Measurements from ENCODE around the gene SELE. TPM values are rescaled to one million over a fixed set of nuclear protein-coding genes. Genes with fewer than 3 reads are reported as not detected.
"Not testable (repeated sequence)": the region's sequence is repeated elsewhere in the genome, so short reads cannot be mapped to it uniquely, and the experiment has no call there.

SELE gene
- total RNA-seq, 4 donors from 2014 or later = 2.2 to 62.8 (median 16.7) TPM

- ATAC-seq (ENCODE audit: low FRiP score) (no peak), DNase-seq (ENCODE audit: low spot score) (no peak)
- no peak for TF ChIP-seq CTCF (IDR thresholded peaks at IDR 0.05)
Measured at GRCh38 chr1:169724168-169724567, 9.7 kb downstream of the SELE start.

GRCh38 chr1:169723763-169724162 is 10.1 kb downstream of the SELE start:
- ATAC-seq (ENCODE audit: low FRiP score) = no peak
- TF ChIP-seq CTCF (IDR thresholded peaks at IDR 0.05) = no peak
- DNase-seq (ENCODE audit: low spot score) = no peak

GRCh38 chr1:169722779-169723178 is 11.1 kb downstream of the SELE start:
- no peak for TF ChIP-seq CTCF (IDR thresholded peaks at IDR 0.05)
- DNase-seq (ENCODE audit: low spot score) (no peak), ATAC-seq (ENCODE audit: low FRiP score) (no peak)

GRCh38 chr1:169715100-169715499 is 18.8 kb downstream of the SELE start:
- not testable (repeated sequence) for DNase-seq (ENCODE audit: low spot score); ATAC-seq (ENCODE audit: low FRiP score)

GRCh38 chr1:169713090-169713489 is 20.8 kb downstream of the SELE start:
- not testable (repeated sequence) for ATAC-seq (ENCODE audit: low FRiP score)

GRCh38 chr1:169712309-169712631 is 21.6 kb downstream of the SELE start:
- DNase-seq (ENCODE audit: low spot score) = no peak
- ATAC-seq (ENCODE audit: low FRiP score) = no peak
- TF ChIP-seq CTCF (IDR thresholded peaks at IDR 0.05) = no peak

More at GRCh38 chr1:169713090-169713489, 20.8 kb downstream of the SELE start:
- DNase-seq (ENCODE audit: low spot score) = not testable (repeated sequence)

- peak in 2 of 3 donors; percentile 39 to 46 for TF ChIP-seq CTCF (IDR thresholded peaks at IDR 0.05)
- DNase-seq (ENCODE audit: low spot score) = peak; percentile 24
- peak; percentile 86 for ATAC-seq (ENCODE audit: low FRiP score)
Measured at GRCh38 chr1:169711469-169712308, 22.2 kb downstream of the SELE start, which contains the start of gene SELL. Gene SELL (minus strand): TSS chr1:169711620. CDS start chr1:169711498, 122 bp downstream.

GRCh38 chr1:169708647-169709046 is 25.2 kb downstream of the SELE start:
- no peak for TF ChIP-seq CTCF (IDR thresholded peaks at IDR 0.05)
- DNase-seq (ENCODE audit: low spot score) (no peak), ATAC-seq (ENCODE audit: low FRiP score) (no peak)
